IMR-90 (cell line): ENCODE measurements around the gene GREB1L. TPM values are rescaled to one million over a fixed set of nuclear protein-coding genes. Genes with fewer than 3 reads are reported as not detected.

ENCODE experiments used
- ATAC-seq: fragments of 200-7000 bp; cut with Tn5 transposase; 2 replicates; pipeline ENCODE4 v1.9.1; 2020; ENCODE audit warnings: low read depth, mild to moderate bottlenecking, moderate library complexity
- BruUV-seq: library from RNA; stranded (reverse); fragments of 400-500 nt; replicated peaks from 2 replicates; lab custom pipeline; 2021; lab: Mats Ljungman, UMichigan
- CTCF ChIA-PET: fragments of 300-600 bp; formaldehyde crosslinking; extraction: SDS; loops from one replicate; lab custom pipeline; 2021; ENCODE audit warnings: antibody characterized with exemption; lab: Yijun Ruan, JAX
- POLR2A ChIA-PET: fragments of 300-600 bp; sonication (Branson Sonifier 250); formaldehyde crosslinking; loops from one replicate; lab custom pipeline; 2022; ENCODE audit warnings: antibody characterized with exemption; ENCODE audit not compliant: unreplicated experiment; lab: Charles Lee
- DNase-seq: peaks from one replicate; pipeline ENCODE4 v3.0.0; 2013
- H2AFZ ChIP-seq: replicated peaks from 2 replicates; pipeline ENCODE3; 2013; ENCODE audit warnings: low read length, mild to moderate bottlenecking; ENCODE audit not compliant: poor library complexity
- H2AK5ac ChIP-seq: 2 replicates; pipeline ENCODE4 v1.6.1; 2013; ENCODE audit warnings: low read depth, low read length, inconsistent platforms
- H2AK9ac ChIP-seq: replicated peaks from 2 replicates; pipeline ENCODE3; 2013; ENCODE audit warnings: mild to moderate bottlenecking, low read depth, low read length, moderate library complexity; ENCODE audit not compliant: poor library complexity
- H2BK120ac ChIP-seq: 2 replicates; pipeline ENCODE4 v1.6.1; 2013; ENCODE audit warnings: low read depth, low read length, inconsistent platforms
- H2BK15ac ChIP-seq: 3 replicates; pipeline ENCODE4 v1.6.1; 2013; ENCODE audit warnings: low read depth, low read length, inconsistent platforms
- H2BK20ac ChIP-seq: 2 replicates; pipeline ENCODE4 v1.6.1; 2013; ENCODE audit warnings: low read depth, mild to moderate bottlenecking, inconsistent platforms, low read length, moderate library complexity
- H2BK5ac ChIP-seq: 2 replicates; pipeline ENCODE4 v1.6.1; 2013; ENCODE audit warnings: mild to moderate bottlenecking, low read depth, low read length, inconsistent platforms; ENCODE audit not compliant: poor library complexity, severe bottlenecking
- H3K14ac ChIP-seq: replicated peaks from 2 replicates; pipeline ENCODE4 v1.6.1; 2013; ENCODE audit warnings: low read depth, low read length, inconsistent platforms
- H3K18ac ChIP-seq: 2 replicates; pipeline ENCODE4 v1.6.1; 2013; ENCODE audit warnings: low read depth, low read length, control low read depth
- H3K23ac ChIP-seq: 2 replicates; pipeline ENCODE4 v1.6.1; 2013; ENCODE audit warnings: low read depth, low read length, inconsistent platforms
- H3K27ac ChIP-seq: 2 replicates; pipeline ENCODE4 v1.5.1; 2013; ENCODE audit warnings: mild to moderate bottlenecking, control low read depth, low read length; ENCODE audit not compliant: insufficient read depth
- H3K27me3 ChIP-seq: 2 replicates; pipeline ENCODE4 v1.6.1; 2013; ENCODE audit warnings: low read length; ENCODE audit not compliant: control insufficient read depth, insufficient read depth
- H3K36me3 ChIP-seq: 2 replicates; pipeline ENCODE4 v1.6.1; 2013; ENCODE audit warnings: low read length, mixed read lengths; ENCODE audit not compliant: control insufficient read depth, insufficient read depth
- H3K4ac ChIP-seq: 2 replicates; pipeline ENCODE4 v1.6.1; 2013; ENCODE audit warnings: low read depth, low read length, inconsistent platforms
- H3K4me1 ChIP-seq: 2 replicates; pipeline ENCODE4 v1.6.1; 2013; ENCODE audit warnings: low read length, mixed read lengths; ENCODE audit not compliant: control insufficient read depth, insufficient read depth
- H3K4me2 ChIP-seq: 2 replicates; pipeline ENCODE4 v1.6.1; 2013; ENCODE audit warnings: low read depth, mild to moderate bottlenecking, control low read depth, low read length, moderate library complexity
- H3K4me3 ChIP-seq: 2 replicates; pipeline ENCODE4 v1.5.1; 2013; ENCODE audit warnings: low read depth, mild to moderate bottlenecking, control low read depth, low read length, moderate library complexity; ENCODE audit not compliant: insufficient read depth
- H3K56ac ChIP-seq: 2 replicates; pipeline ENCODE4 v1.6.1; 2013; ENCODE audit warnings: low read length, inconsistent platforms; ENCODE audit not compliant: insufficient read depth; ENCODE audit errors: extremely low read depth
- H3K79me1 ChIP-seq, 2 experiments: 2 replicates each; pipeline ENCODE4 v1.6.1; 2013; ENCODE audit warnings: low read length in 2 of 2, inconsistent platforms in 1 of 2, low read depth in 1 of 2
- H3K9ac ChIP-seq: 2 replicates; pipeline ENCODE4 v1.6.1; 2013; ENCODE audit warnings: low read depth, low read length, control low read depth
- H3K9me1 ChIP-seq: 2 replicates; pipeline ENCODE4 v1.6.1; 2013; ENCODE audit warnings: low read length, inconsistent platforms; ENCODE audit not compliant: insufficient read depth
- H3K9me3 ChIP-seq: 2 replicates; pipeline ENCODE4 v1.6.1; 2013; ENCODE audit warnings: low read length; ENCODE audit not compliant: control insufficient read depth, insufficient read depth
- H4K20me1 ChIP-seq: 2 replicates; pipeline ENCODE4 v1.6.1; 2013; ENCODE audit warnings: low read length, inconsistent platforms; ENCODE audit not compliant: insufficient read depth
- H4K5ac ChIP-seq: 2 replicates; pipeline ENCODE4 v1.6.1; 2013; ENCODE audit warnings: mild to moderate bottlenecking, low read depth, low read length, control low read depth
- H4K8ac ChIP-seq, 2 experiments: 2 replicates each; pipeline ENCODE4 v1.6.1; 2013; ENCODE audit warnings: low read depth in 2 of 2, low read length in 2 of 2, control low read depth in 1 of 2, inconsistent platforms in 1 of 2
- H4K91ac ChIP-seq: 2 replicates; pipeline ENCODE4 v1.6.1; 2013; ENCODE audit warnings: low read depth, low read length, inconsistent platforms; ENCODE audit not compliant: insufficient read depth
- BHLHE40 ChIP-seq: fragments of 150-350 bp; IDR thresholded peaks from 2 replicates; pipeline ENCODE4 v1.6.1; 2016; ENCODE audit warnings: mild to moderate bottlenecking, low read depth, low read length
- CEBPB ChIP-seq: IDR thresholded peaks from 2 replicates; pipeline ENCODE4 v1.6.1; 2012; ENCODE audit warnings: low read depth, low read length, improper control_type of control experiment
- CHD1 ChIP-seq: IDR thresholded peaks from 2 replicates; pipeline ENCODE4 v1.6.1; 2012; ENCODE audit warnings: low read depth, low read length, improper control_type of control experiment
- CTCF ChIP-seq: conservative IDR thresholded peaks from 2 replicates; pipeline ENCODE4 v1.5.1; 2012; ENCODE audit warnings: mild to moderate bottlenecking, low read depth, low read length, improper control_type of control experiment
- ELK1 ChIP-seq: fragments of 150-350 bp; IDR thresholded peaks from 2 replicates; pipeline ENCODE4 v1.6.1; 2016; ENCODE audit warnings: low read depth, mild to moderate bottlenecking, low read length, moderate library complexity, borderline replicate concordance
- FOS ChIP-seq: fragments of 150-350 bp; IDR thresholded peaks from 2 replicates; pipeline ENCODE4 v1.6.1; 2016; ENCODE audit warnings: low read depth, low read length
- MAFK ChIP-seq: IDR thresholded peaks from 2 replicates; pipeline ENCODE4 v1.6.1; 2012; ENCODE audit warnings: low read depth, low read length, improper control_type of control experiment
- MAZ ChIP-seq: IDR thresholded peaks from 2 replicates; pipeline ENCODE4 v1.6.1; 2012; ENCODE audit warnings: low read depth, mild to moderate bottlenecking, low read length, improper control_type of control experiment, moderate library complexity, borderline replicate concordance
- MXI1 ChIP-seq: IDR thresholded peaks from 2 replicates; pipeline ENCODE4 v1.6.1; 2012; ENCODE audit warnings: low read depth, mild to moderate bottlenecking, low read length, moderate library complexity, borderline replicate concordance
- NFE2L2 ChIP-seq: fragments of 150-350 bp; IDR thresholded peaks from 2 replicates; pipeline ENCODE4 v1.6.1; 2016; ENCODE audit warnings: low read depth, mild to moderate bottlenecking, low read length
- POLR2A ChIP-seq: IDR thresholded peaks from 2 replicates; pipeline ENCODE4 v1.6.1; 2012; ENCODE audit warnings: mild to moderate bottlenecking, low read depth, low read length
- RAD21 ChIP-seq: IDR thresholded peaks from 2 replicates; pipeline ENCODE4 v1.6.1; 2012; ENCODE audit warnings: low read length, improper control_type of control experiment
- RCOR1 ChIP-seq: IDR thresholded peaks from 2 replicates; pipeline ENCODE4 v1.6.1; 2012; ENCODE audit warnings: mild to moderate bottlenecking, low read length, improper control_type of control experiment; ENCODE audit not compliant: insufficient replicate concordance
- RFX5 ChIP-seq: IDR thresholded peaks from 2 replicates; pipeline ENCODE4 v1.8.0; 2012; ENCODE audit warnings: low read depth, mild to moderate bottlenecking, low read length, moderate library complexity
- SMC3 ChIP-seq: fragments of 150-350 bp; IDR thresholded peaks from 2 replicates; pipeline ENCODE4 v1.6.1; 2016; ENCODE audit warnings: low read depth, mild to moderate bottlenecking, antibody characterized with exemption, low read length, moderate library complexity
- USF2 ChIP-seq: fragments of 150-350 bp; IDR thresholded peaks from 2 replicates; pipeline ENCODE4 v1.6.1; 2017; ENCODE audit warnings: mild to moderate bottlenecking, antibody characterized with exemption, low read length, low read depth
- WGBS, 2 experiments: methylation state at CpG; one replicate each; pipeline versions ENCODE4 v1.1.5 to v1.1.7; 2013; ENCODE audit warnings: missing lambda C conversion rate in 2 of 2; ENCODE audit not compliant: insufficient read length in 1 of 2; ENCODE audit errors: extremely low coverage in 2 of 2; 5-methylcytosine and 5-hydroxymethylcytosine counted together
- dilution Hi-C: fragments of 300-500 bp; cut with HindIII; formaldehyde crosslinking; loops from one replicate; pipeline ENCODE4 v1.14.3; 2018; ENCODE audit warnings: low sequenced_read_pairs; ENCODE audit not compliant: unreplicated experiment
- in situ Hi-C: fragments of 300-500 bp; cut with MboI; formaldehyde crosslinking; loops from 3 replicates; pipeline ENCODE4 v1.14.3; 2019; ENCODE audit warnings: low sequenced_read_pairs, inconsistent platforms, mixed read lengths
- intact Hi-C: fragments of 100-400 bp; cut with micrococcal nuclease; formaldehyde crosslinking; loops from 2 replicates; pipeline ENCODE4 v1.10.0; 2022
- polyA plus RNA-seq, 3 experiments: library from polyadenylated mRNA; depleted of rRNA; stranded (reverse); fragments of >200 nt; gene quantifications; 2 replicates each; pipeline ENCODE4 v1.2.3, GENCODE V29; 2012; ENCODE audit warnings: low replicate concordance in 1 of 3
- total RNA-seq: library from RNA; depleted of rRNA; stranded (reverse); fragments of >200 nt; gene quantifications from 2 replicates; pipeline ENCODE4 v1.2.3, GENCODE V29; 2012

The GREB1L gene
- total and polyA plus RNA-seq, 2 of the 4 experiments (the other 2 are of a cell fraction), result under 0.01 to 0.02 TPM

GRCh38 chr18:21321711-21322110 lies 79.7 kb downstream of the GREB1L start:
- Histone ChIP-seq H3K9me1 (no peaks in the 10 kb centered on the region), H3K27me3 (peaks cover 9% of the 10 kb centered on the region), H3K14ac (no peak overlapping the region), H2AFZ (no peak overlapping the region), H2BK120ac (no peak overlapping the region), H3K56ac (no peak overlapping the region), H3K4ac (no peak overlapping the region), H3K4me3 (no peak overlapping the region), H3K9ac (no peak overlapping the region), H4K20me1 (no peaks in the 10 kb centered on the region), H2AK5ac (no peak overlapping the region), H4K8ac (no peak overlapping the region), H3K18ac (no peak overlapping the region), H3K23ac (no peak overlapping the region), H2BK5ac (no peak overlapping the region), H2BK20ac (no peak overlapping the region), H4K91ac (no peak overlapping the region), H2BK15ac (no peak overlapping the region), H3K4me2 (no peak overlapping the region), H3K27ac (no peak overlapping the region), H2AK9ac (no peak overlapping the region), H3K79me1 (no peaks in the 10 kb centered on the region), H4K5ac (no peak overlapping the region), H3K9me3 (no peaks in the 10 kb centered on the region), H3K4me1 (no peaks in the 10 kb centered on the region), H3K36me3 (no peaks in the 10 kb centered on the region)
- no peak for ATAC-seq
- WGBS, 2 experiments, result no CpG with 5 or more reads among the region's 3 CpGs
- intact Hi-C loops (loop anchor here (10.0 kb wide), 1 partner anchor 187 kb away; no protein-coding TSS in a partner anchor), in situ Hi-C loops (no loop called here), dilution Hi-C loops (no loop called here)
- no TSS peak for BruUV-seq
- CTCF ChIA-PET, result no interaction called here
- TF ChIP-seq BHLHE40 (no peak), POLR2A (no peak), CTCF (no peak), SMC3 (no peak), NFE2L2 (no peak), MAZ (no peak), MXI1 (no peak), RFX5 (no peak), RCOR1 (no peak), RAD21 (no peak), ELK1 (no peak), FOS (no peak), USF2 (no peak), MAFK (no peak), CHD1 (no peak), CEBPB (no peak)
- POLR2A ChIA-PET, result no interaction called here
- DNase-seq, result no peak
